CD1c-positive myeloid dendritic cell (primary cell): ENCODE measurements around the gene EP400.

Source experiments
- DNase-seq: peaks from one replicate; pipeline ENCODE4 v3.0.0-alpha.2; 2016; ENCODE audit errors: extremely low spot score

The EP400 gene

DNA sequence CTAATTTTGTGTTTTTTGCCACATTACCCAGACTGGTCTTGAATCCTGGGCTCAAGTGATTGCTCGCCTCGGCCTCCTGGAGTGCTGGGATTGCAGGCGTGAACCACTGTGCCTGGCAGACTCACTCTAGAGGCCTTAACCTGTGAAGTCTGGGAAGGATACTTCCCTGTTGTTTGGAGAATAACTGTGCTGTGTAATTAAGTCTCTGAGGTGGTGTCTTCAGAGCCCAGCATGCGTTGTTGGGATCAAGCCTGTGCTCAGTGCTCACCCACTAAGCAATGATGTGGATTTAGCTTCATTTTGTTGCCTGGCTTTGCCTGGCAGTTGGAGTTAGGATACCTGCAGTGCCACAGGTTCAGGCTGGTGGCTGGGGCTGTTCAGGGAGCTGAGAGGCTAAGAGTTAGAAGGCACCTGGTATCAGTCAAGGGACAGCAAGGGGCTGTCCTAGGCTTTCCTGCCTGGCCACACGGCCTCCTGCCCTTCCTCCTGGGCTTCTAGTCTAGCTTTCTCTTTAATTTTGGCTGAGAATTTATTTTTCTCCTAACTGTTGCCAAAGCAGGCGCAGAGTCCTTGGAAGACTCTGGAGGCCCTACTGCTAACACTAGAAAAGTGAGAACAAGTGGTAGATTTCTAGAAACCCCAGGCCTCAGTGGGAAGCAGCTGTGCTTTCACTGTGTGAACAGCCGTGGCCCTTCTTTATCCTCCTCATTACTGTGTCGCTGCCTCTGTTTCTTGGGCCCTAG, 38.5 kb downstream of the EP400 start:
- no peak for DNase-seq

DNA sequence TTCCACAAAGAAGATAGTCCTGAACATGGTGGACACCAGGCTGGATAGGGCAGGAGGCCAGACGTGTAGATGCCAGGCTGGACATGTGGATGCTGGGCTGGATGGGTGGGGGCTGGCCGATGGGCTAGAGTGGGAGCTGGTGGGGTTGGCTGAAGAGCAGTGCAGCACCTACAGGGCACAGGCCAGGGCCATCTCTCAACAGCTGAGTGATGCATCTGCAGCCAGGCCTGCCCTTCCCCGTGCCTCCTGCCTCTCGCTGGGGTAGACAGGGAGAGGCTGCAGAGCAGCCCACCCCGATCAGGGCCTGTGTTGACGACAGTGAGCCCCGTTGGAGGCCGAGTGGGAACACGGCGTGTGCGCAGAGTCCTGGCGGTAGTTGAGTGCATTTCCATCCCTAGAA, 39.3 kb downstream of the EP400 start:
- DNase-seq: no peak

DNA sequence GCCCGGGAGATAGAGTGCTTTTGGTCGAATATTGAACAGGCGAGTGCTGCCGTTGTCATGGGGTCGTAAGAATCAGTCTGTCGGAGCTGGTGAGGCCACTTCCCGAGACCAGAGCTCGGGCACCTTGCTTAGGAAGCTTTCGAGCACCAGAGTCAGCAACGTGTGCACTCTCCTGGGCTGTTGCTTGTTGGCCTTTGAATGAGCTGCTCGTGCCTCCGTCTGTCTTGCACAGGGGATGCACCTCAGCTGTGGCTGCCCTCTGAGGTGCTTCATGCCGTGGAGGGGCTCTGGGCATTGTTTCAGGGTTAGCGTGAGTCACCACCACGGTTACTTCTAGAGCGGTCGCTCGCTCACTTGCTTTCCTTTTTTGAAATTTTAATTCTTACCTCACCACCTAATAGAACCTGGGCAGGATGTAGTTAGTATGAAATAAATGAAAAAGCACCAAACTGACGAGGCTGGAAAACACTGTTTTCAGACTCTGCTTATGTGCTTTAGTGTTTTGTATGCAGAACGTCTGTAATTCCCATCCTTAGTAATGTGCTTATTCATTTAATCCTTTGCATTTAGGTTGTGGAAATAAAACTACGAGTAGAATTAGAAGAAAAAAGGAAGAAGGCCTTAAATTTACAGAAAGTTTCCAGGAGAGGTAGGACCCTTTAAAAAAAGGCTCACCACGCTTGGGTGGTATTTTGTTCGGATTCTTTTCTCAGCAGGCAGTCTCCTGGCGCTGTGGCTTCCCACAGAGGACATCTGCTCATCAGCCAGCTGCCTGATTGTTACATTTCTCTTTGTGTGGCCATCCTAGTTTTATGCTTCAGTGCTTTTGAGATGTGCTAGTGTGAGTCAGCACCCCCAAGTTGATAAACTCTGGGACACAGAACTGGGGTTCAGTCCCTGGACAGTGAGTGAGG, 40.6 kb downstream of the EP400 start:
- DNase-seq: no peak

DNA sequence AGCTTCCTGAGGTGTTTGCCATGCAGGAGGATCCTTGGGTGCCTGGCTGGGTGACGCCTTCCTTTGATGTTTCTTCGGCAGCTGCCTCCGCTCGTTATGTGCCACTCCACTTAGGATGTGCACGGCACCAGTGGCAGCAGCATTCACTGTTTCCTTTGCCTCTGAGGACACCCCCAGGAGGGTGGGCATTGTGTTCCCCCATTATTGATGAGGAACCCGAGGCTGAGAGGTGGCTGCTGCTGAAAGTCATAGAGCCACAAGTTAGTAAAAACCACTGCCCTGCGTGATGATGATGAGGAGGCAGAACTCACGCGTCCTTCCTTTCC, 41.2 kb downstream of the EP400 start:
- DNase-seq: no peak

DNA sequence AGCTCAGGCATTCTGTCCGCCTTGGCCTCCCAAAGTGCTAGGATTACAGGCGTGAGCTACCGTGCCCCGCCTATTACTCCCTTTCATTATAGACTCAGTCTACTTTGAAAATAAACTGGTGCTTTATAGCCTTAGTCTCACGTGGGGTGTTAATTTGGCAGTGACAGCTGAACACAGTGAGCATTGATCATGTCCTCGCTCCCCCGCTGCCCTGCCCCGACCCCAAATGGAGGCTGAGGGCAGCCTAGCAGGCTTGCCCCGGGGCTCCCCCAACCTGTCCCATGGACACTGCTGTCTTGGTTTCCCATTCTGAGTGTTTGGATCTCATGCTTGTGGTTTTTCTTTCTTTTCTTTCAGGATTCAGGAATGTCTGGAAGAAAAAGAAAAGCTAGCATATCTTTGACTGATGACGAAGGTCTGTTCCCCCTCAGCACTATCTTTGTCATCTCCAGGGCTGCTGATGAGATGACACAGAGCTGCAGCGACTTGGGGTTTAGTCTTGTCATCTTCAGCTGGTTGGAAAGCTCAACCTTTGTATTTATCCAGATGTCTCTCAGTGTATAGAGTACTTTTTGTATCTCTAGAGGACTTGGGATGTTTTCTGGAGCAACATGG, 42.2 kb downstream of the EP400 start:
- no peak for DNase-seq

DNA sequence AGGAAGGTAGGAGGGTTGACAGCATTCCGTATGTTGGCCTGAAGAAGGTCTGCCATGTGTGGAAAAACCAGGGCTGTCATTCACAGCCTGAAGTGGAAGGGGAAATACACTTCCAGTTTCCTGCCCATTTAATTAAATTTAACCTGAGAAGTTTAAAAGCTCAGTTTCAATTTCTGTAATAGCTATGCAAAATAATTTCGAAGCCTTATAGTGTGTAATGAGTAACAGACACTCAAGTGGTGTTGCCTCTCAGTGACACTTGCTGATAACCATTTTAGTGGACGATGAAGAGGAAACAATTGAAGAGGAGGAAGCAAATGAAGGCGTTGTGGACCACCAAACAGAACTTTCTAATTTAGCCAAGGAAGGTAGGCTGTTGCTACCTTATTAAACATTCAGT, 44.8 kb downstream of the EP400 start:
- DNase-seq: no peak

DNA sequence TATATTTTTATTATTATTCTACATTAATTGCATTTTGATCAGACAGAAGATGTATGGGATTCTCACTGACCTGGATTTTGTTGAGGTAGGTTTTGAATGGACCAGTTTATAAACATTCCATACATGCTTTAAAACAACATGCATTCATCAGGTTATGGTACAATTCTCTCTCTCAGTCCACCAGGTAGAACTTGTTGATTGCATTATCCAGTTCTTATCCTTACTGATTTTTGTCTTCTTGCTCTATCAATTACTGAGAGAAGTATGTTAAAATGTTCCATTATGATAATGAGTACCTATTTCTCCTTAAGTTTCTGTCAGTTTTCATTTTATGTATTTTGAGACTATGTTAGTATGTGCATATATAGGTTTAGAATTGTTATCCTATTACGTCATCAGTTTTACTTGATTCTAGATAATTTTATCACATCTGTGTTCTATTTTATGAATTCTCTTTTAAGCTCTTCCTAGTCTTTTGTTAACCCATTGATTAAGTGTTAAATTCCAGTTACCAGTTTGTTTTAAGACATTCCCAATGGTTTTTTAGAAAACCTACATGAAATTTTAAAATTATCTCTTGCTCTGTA, 50.6 kb downstream of the EP400 start:
- no peak for DNase-seq

DNA sequence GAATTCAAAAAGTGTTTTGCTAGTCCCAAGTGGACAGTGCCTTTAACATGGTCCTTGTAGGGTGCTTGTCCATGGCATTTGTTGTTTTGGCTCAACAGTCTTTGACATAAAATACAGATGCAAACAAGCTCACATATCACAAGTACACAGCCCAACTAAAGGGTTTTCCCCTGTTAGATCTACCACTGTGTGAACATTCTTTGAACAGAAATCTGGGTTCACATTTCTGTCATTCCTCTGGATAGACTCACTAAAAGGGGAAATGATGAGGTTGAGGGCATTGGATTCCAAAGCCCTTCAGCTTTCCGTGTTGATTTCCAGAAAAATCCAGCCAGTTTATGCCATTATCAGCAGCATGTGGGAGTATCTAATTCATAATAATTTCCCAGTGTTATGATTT, 54.1 kb downstream of the EP400 start:
- DNase-seq: no peak

DNA sequence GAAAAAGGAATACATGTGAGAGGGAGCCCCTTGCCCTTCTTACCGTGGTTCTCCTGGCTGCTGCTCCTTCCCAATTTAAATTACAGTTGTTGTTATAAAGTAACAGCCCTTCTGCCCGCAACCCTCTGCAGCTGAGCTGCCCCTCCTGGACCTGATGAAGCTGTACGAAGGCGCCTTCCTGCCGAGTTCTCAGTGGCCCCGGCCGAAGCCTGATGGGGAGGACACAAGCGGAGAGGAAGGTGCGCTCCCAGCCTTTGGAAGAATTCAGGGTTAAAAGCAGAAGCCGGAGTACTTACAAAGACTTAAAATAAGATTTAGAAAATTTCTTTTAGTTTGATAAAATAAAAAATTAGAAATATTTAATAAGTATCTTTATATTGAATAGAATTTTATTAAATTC, 55.2 kb downstream of the EP400 start:
- no peak for DNase-seq

DNA sequence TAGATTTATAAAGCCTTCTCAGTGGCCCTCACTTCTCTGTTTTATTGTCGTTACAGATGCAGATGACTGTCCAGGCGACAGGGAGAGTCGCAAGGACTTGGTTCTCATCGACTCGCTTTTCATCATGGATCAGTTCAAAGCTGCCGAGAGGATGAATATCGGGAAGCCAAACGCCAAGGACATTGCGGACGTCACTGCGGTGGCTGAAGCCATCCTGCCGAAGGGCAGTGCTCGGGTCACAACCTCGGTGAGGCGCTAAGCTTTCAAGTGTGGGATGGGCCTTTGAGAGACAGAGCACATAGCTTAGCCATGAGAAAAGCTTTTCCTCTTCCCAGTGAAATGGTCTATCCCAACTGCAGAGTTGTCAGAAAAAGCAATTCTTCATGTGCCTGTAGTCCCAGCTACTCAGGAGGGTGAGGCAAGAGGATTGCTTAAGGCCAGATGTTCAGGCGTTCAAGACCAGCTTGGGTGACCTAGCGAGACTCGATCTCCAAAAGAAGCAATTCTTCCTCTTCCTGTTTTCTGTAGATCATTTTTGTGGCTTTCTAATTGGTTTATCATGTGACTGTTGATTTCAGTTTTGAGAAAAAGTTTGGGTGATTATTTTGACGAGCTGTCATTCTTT, 56.4 kb downstream of the EP400 start:
- DNase-seq: no peak

DNA sequence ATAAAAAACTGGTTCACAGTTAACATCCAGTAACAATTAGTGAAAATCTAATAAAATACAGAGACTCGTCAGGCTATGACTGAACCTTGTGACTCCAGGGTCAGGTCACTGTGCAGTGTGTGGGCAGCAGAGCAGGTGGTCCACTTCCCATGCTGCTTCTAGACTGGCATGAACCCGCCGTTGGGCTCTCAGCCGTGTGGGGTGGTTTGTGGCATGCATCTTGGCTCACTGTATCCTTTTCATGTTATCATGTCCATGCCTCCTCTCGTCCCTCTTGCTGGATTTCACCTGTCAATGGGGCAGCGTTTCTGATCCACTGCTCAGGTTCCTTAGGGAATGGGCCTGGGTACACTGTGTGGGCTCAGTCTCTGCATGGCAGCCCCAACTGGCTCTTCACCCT, 57.3 kb downstream of the EP400 start:
- no peak for DNase-seq

DNA sequence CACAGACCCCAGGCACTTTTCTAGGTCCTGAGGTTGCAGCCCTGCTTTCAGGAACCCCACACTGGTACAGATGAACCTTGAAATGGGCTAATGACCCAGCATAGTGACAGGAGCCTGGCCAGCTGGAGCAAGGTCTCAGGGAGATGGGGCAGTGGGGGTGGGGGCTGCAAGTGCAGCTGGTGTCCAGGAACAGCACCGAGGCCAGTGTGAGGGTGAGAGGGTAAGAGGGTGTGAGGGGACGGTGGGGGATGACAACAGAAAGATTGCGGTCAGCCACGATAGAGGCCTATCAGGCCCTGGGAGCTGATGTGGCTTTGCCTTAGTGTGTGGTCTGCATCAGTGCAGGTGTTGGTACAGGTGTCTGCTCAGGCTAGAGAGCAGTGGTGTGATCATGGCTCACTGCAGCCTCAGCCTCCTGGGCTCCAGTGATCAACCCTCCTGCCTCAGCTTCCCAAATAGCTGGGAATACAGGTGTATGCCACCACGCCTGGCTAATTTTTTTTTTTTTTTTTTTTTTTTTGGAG, 59.7 kb downstream of the EP400 start:
- no peak for DNase-seq

DNA sequence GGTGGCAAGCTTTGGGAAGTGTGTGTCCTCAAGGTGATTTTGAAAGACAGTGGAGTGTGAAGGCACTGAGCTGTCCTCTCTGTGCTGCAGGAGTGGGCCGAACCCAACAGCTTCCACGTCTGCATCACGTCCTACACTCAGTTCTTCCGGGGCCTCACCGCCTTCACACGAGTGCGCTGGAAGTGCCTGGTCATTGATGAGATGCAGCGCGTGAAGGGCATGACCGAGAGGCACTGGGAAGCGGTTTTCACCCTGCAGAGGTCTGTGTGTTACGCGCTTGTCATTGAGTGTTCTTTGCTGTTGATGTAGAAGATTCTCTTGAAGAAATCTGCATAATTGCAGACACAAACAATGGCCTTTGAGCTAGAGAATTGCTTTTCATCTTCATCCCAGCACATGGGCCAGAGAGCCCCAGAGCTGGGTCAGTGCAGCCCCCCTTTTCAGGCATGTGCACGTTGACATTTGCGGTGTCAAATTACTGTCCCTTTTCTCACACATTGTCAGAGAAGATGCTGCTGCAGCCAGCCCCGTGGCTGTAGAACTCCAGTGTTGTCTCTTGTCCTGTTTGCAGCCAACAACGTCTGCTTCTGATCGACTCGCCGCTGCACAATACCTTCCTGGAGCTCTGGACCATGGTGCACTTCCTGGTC, 63.3 kb downstream of the EP400 start:
- no peak for DNase-seq

DNA sequence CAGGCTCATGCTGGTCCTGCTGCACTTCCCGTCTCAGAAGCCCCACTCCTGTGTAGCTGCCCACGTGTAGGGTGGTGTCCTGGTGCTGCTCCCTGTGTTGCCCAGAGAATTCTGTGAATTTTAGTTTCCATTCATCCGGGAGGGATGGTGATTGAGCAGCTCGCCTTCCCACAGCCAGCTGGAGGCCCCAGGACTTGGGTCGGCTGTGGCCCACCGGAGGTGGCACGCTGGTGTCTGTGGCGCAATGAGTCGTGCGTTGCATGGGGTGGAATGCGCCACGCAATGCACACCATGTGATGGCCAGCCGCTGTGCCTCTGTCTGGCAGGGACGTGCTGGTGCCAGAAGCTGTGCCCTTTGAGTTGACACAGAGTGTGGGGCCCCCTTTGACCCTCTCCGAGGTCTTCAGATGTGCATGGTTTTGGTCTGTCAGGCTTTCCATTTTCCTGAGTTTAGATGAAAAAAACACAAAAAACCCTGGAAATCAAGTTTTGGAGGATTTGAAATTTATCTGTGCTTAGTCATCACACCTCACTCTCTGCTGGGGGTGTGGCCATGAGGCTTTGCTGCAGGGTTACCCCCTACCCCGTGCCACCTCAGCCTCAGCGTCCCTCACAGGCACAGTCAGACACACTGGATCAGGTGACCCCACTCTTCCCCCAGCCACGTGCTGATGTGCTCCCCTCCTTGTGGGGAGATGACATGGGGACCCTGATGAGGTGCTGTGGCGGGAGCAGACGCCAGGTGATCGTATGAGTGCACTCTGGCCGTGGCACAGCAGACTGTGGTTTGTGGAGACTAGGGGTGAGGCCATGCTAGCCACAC, 64.6 kb downstream of the EP400 start:
- no peak for DNase-seq

DNA sequence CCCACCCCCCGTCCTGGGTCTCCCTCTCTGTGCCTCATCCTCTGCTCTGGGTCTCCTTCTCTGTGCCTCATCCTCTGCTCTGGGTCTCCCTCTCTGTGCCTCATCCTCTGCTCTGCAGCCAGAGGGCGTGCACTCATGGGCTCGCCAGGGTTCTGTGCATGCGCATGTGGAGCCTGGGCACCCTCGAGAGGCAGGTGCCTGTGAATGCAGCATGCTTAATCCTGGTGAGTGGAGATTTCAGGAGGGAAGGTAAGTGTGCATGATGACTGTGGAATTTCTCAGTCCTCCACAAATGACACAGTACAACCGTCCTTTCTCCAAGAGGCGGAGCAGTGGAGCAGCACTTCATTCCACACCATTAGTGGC, 65.2 kb downstream of the EP400 start:
- DNase-seq: no peak

DNA sequence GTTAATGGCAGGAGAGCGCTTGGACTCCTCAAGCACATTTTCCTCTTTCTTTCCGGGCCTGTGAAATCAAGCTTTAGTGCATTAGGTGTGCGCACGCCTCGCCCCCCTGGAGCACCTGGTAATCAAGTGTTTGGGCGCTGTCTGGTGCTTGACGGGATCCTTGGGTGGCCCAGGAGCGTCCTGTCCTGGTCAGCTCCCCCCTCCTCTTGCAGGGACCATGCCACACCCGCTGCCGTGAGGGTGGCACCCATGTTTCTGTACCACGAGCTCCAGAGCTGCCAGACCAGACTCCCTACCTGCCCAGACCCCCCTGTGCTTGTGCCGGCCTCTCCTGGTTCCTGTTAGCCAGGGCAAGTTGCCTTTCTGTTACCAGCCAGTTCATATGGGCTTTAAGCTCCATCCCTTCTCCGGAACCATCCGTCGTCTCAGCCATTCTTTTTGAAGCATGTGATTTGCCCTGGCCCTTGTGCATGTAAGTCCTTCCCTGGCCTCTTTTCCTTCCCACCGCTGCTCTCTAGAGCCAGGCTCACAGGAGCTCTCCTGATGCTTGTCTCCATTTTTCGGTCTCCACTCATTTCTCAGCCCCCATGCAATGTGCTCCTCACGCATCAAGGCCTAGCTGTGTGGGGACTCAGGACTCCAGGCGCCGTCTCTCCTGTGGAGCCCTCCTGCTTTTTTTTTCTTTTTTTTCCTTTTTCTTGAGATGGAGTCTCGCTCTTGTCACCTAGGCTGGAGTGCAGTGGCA, 66.1 kb downstream of the EP400 start:
- DNase-seq: no peak

DNA sequence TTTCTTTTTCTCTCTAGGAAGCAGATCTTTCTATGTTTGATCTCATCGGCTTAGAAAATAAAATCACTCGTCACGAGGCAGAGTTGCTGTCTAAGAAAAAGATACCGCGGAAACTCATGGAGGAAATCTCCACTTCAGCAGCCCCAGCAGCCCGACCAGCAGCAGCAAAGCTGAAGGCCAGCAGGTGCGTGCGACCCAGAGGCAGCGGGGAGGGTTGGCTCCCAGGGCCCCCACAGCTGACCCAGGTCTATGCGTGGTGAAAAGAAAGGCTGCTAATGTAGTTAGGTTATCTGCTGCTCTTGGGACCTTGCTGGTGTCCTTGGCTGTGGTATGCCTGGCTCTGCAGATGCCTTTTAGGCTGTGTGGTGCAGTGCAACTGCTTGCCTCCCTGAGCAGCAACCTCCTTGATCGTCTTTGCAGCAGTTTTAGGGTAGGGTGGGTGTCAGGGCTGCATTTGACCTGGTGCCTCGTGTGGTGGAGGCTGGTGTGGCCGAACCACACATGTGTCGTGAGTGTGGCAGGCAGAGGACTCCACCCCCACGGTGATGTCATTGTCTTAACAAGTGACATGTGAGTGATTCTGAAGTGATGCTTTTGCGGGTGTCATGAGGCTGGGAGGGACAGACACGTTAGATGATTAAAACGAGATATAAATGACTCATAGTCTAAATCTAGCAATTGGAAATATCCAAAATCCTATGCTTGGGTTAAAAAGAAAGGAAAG, 68.6 kb downstream of the EP400 start:
- DNase-seq: no peak

DNA sequence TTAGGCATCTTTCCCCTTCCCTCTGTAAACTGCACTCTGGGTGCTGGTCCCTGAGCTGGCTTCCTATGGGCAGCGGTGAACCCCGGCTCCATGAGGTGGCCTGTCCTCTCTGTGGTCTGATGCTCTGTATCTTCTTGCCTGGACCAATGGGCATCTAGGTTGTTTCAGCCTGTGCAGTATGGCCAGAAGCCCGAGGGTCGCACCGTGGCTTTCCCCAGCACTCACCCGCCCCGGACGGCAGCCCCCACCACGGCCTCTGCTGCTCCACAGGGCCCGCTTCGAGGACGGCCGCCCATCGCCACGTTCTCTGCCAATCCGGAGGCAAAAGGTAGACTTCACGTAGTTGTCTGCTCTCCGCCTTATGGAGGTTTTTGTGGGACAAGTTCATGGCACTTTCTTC, 70.1 kb downstream of the EP400 start:
- DNase-seq: no peak

DNA sequence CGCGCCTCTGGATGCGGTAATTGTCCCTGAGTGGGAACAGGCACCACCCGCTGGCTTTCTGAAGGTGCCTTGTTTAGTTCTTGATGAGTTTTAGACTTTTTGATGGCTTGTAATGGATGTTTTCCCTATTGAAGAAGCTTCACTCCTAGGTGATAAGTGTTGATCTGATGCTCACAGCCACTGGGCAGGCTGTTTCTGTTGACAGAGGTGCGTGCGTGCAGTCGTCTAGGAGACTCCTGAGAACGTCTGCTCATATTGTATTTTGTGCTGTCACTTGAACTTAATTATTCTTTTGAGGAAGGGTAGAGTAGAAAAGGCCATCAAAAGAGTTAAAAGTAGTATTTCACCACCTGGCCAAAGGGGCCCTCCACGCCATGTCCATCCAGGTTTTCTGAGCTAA, 70.5 kb downstream of the EP400 start:
- no peak for DNase-seq
